ENCODE measurements around the gene CILP2. TPM values are rescaled to one million over a fixed set of nuclear protein-coding genes. Genes with fewer than 3 reads are reported as not detected.

The CILP2 gene
- total and polyA plus RNA-seq, 9 of the 15 experiments (the other 6 are each of a cell fraction or from before 2014, with no cell fraction given) = 0.04 to 0.35 (median 0.05) TPM; not detected in 2

GRCh38 chr19:19544954-19545591 lies 7.0 kb downstream of the CILP2 start:
- H3K9ac ChIP-seq (ENCODE audit: insufficient read depth in 1 of 2, low read depth in 2 of 2, low read length in 2 of 2) = no peak overlapping the region
- H3K79me2 ChIP-seq (ENCODE audit: control insufficient read depth, insufficient read depth, low read length) = no peaks in the 10 kb centered on the region
- DNase-seq (ENCODE audit: extremely low read depth in 1 of 4, low spot score in 3 of 4) (no peak), FAIRE-seq (no peak), ATAC-seq (no peak)
- no peaks in the 10 kb centered on the region for H3K36me3 ChIP-seq (ENCODE audit: control insufficient read depth, insufficient read depth, low read length)
- no peak overlapping the region for H3K4me3 ChIP-seq
- H3K27ac ChIP-seq (ENCODE audit: extremely low read depth, low read depth, low read length) = no peak overlapping the region
- 70% methylated on average over 32 of the region's 53 CpGs for WGBS (ENCODE audit: insufficient coverage, low coverage, missing lambda C conversion rate)
- peaks cover 2 to 69% of the 10 kb centered on the region in 2 experiments; a peak in 2 of 5 replicates for H3K4me1 ChIP-seq (replicated peaks in 1 of 2; ENCODE audit: control insufficient read depth in 2 of 2, insufficient read depth in 2 of 2, low read length in 2 of 2)
- no TSS peak for BruUV-seq (replicated peaks)
- H3K27me3 ChIP-seq (ENCODE audit: control insufficient read depth in 2 of 2, insufficient read depth in 2 of 2, low read length in 2 of 2) = peaks cover 3 to 36% of the 10 kb centered on the region in 2 experiments
- H3K4me2 ChIP-seq (ENCODE audit: insufficient read depth, low read length) = no peak overlapping the region
- intact Hi-C loops (cut with micrococcal nuclease) (no loop called here), in situ Hi-C loops (cut with MboI) (loop anchor here (25.0 kb wide), 1 partner anchor 92 kb away; the partner anchor contains the start of genes GMIP and LPAR2)
- POLR2A ChIA-PET = no interaction called here
- CTCF ChIA-PET (ENCODE audit: low intra/inter-chr PET ratio) = no interaction called here
- H2AFZ ChIP-seq (ENCODE audit: low read depth, low read length) = no peak overlapping the region
- 0 out of 2 replicates have a peak, but pooled peaks cover 5% of the 10 kb centered on the region for H4K20me1 ChIP-seq (replicated peaks; ENCODE audit: control insufficient read depth, insufficient read depth, low read length)
- no peaks in the 10 kb centered on the region for H3K9me1 ChIP-seq (ENCODE audit: control insufficient read depth, insufficient read depth, low read length)
- H3K9me3 ChIP-seq (replicated peaks; ENCODE audit: control insufficient read depth, insufficient read depth, low read depth, low read length) = no peaks in the 10 kb centered on the region; the same call in 1 of the 2 replicates
- TF ChIP-seq CHCHD3 (CRISPR knock-in tag; IDR thresholded peaks at IDR 0.05) (no peak), FIP1L1 (IDR thresholded peaks at IDR 0.05; ENCODE audit: low read depth, low read length, poor library complexity, severe bottlenecking) (no peak), HOMEZ (CRISPR knock-in tag; IDR thresholded peaks at IDR 0.05) (no peak), FOSL1 (tag; conservative IDR thresholded peaks at IDR 0.05) (no peak), VEZF1 (CRISPR knock-in tag; IDR thresholded peaks at IDR 0.05) (no peak), PHF21A (IDR thresholded peaks at IDR 0.05; ENCODE audit: borderline replicate concordance, low read depth) (no peak), RBM14 (IDR thresholded peaks at IDR 0.05; ENCODE audit: borderline replicate concordance, insufficient read depth, low read depth, low read length) (0 out of 2 replicates have a peak, but pooled peaks have one; percentile 44)

All from K562 (cell line).